Uterus (tissue), 4 donors: ENCODE measurements around the gene EIF2S3. TPM values are rescaled to one million over a fixed set of nuclear protein-coding genes. Genes with fewer than 3 reads are reported as not detected.

Source experiments
- DNase-seq, 2 donors: peaks; one replicate each; pipeline ENCODE4 v3.0.0-alpha.2; 2019 to 2020
- H3K27ac ChIP-seq, 2 donors: fragments of 200-600 bp; sonication (generic); 1 replicate in 1 of 2; 2 replicates in 1 of 2; pipeline ENCODE4 v1.5.1; 2016 to 2018
- H3K27me3 ChIP-seq, 2 donors: fragments of 200-600 bp; sonication (generic); one replicate each; pipeline ENCODE4 v1.5.1; 2018 to 2019; ENCODE audit warnings: control low read depth in 1 of 2
- H3K36me3 ChIP-seq, 2 donors: fragments of 200-600 bp; sonication (generic); one replicate each; pipeline ENCODE4 v1.5.1; 2019; ENCODE audit warnings: control low read depth in 1 of 2
- H3K4me1 ChIP-seq, 2 donors: fragments of 200-600 bp; sonication (generic); one replicate each; pipeline ENCODE4 v1.5.1; 2018 to 2019; ENCODE audit warnings: control low read depth in 1 of 2
- H3K4me3 ChIP-seq, 2 donors: fragments of 200-600 bp; sonication (generic); 1 replicate in 1 of 2; 2 replicates in 1 of 2; pipeline ENCODE4 v1.5.1; 2018 to 2019; ENCODE audit warnings: mild to moderate bottlenecking in 1 of 2
- H3K9me3 ChIP-seq, 2 donors: fragments of 200-600 bp; sonication (generic); one replicate each; pipeline ENCODE4 v1.5.1; 2019; ENCODE audit warnings: control low read depth in 1 of 2
- POLR2A ChIP-seq, 2 donors: fragments of 450-650 bp; IDR thresholded peaks; one replicate each; pipeline ENCODE4 v1.6.1; 2016; ENCODE audit warnings: antibody characterized with exemption in 2 of 2, mild to moderate bottlenecking in 1 of 2, moderate library complexity in 1 of 2
- intact Hi-C: fragments of 100-400 bp; cut with DNase I; formaldehyde crosslinking; loops from one replicate; pipeline ENCODE4 v1.15.1; 2023; ENCODE audit warnings: low total_unique reads
- total RNA-seq, 4 donors: library from RNA; depleted of rRNA in 3 of 4; stranded (reverse); fragments of >200 nt in 3 of 4; gene quantifications; one replicate each; pipeline versions ENCODE4 v1.1.0 to v1.2.4, GENCODE V29; 2014 to 2023
- TF ChIP-seq, protein P1 (sequence below), 4 experiments: fragments of 200-600 bp in 2 of 4; fragments of 450-650 bp in 2 of 4; sonication (generic) in 2 of 4; IDR thresholded peaks; one replicate each; pipeline ENCODE4 v1.5.1; 2016 to 2019; ENCODE audit warnings: antibody characterized with exemption in 4 of 4, mild to moderate bottlenecking in 2 of 4, moderate library complexity in 1 of 4
- donor health status: DM: yes; HTN: yes; CAD: no.

The EIF2S3 gene
- total RNA-seq, 4 donors from 2014 or later = 86.8 to 374 (median 152) TPM

DNA sequence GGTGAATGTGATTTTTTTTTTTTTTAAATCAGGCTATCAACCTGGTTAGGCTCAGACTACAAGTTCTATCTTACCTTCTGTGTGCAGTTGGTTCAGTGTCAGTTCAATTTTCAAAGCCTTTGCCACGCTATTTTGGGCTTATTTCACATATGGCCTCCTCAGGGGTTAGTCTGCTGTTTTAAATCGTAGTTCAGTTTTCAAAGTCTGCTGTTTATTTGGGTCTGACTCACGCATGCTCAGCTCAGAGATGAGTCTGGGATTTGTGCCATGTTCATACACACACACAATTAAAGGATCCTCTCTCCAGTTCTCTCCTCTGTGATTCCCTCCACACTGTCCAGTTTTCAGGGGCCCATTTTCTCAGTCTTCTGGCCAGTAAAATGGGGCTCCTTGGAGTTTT, 62.5 kb downstream of the EIF2S3 start:
- TF ChIP-seq, protein P1, sequence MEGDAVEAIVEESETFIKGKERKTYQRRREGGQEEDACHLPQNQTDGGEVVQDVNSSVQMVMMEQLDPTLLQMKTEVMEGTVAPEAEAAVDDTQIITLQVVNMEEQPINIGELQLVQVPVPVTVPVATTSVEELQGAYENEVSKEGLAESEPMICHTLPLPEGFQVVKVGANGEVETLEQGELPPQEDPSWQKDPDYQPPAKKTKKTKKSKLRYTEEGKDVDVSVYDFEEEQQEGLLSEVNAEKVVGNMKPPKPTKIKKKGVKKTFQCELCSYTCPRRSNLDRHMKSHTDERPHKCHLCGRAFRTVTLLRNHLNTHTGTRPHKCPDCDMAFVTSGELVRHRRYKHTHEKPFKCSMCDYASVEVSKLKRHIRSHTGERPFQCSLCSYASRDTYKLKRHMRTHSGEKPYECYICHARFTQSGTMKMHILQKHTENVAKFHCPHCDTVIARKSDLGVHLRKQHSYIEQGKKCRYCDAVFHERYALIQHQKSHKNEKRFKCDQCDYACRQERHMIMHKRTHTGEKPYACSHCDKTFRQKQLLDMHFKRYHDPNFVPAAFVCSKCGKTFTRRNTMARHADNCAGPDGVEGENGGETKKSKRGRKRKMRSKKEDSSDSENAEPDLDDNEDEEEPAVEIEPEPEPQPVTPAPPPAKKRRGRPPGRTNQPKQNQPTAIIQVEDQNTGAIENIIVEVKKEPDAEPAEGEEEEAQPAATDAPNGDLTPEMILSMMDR (IDR thresholded peaks at IDR 0.05) = no peak
- no peak for TF ChIP-seq POLR2A (IDR thresholded peaks at IDR 0.05)
- Histone ChIP-seq H3K27ac (peak overlapping the region; percentile 53 to 68), H3K4me3 (no peak overlapping the region)

DNA sequence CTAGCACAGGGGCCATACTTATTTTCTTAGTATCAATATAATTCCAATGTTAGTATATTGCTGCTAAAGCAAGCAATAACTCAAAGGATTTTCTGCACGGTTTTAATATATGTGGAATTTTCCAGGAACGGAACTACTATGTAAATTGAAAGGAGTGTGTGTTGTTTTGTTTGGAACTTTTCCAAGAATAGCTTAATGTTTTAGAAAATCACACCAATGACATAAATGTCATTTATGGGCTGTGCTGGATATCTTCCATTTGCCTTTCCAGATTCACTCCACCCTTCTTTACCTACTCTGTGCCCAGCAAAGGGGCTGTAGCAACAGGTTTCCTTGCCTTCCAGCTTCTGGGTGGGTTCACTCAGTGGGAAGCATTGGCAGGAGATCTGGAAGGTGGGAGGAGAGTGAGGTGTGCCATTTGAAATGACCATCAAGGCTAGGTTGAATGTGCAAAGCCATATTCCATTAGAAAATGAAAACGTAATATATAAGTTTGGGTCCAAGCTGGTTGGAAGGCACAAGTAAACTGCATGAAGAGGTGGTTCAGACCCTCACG, 69.6 kb downstream of the EIF2S3 start:
- Histone ChIP-seq H3K4me3 (no peak overlapping the region), H3K27ac (no peak overlapping the region), H3K4me1 (no peaks in the 10 kb centered on the region), H3K9me3 (no peaks in the 10 kb centered on the region), H3K36me3 (no peaks in the 10 kb centered on the region), H3K27me3 (no peaks in the 10 kb centered on the region)
- TF ChIP-seq, protein P1 (IDR thresholded peaks at IDR 0.05) = no peak
- no peak for TF ChIP-seq POLR2A (IDR thresholded peaks at IDR 0.05)
- intact Hi-C loops = no loop called here
- no peak for DNase-seq

More for the DNA sequence above, 62.5 kb downstream of the EIF2S3 start:
- H3K27me3 ChIP-seq = no peaks in the 10 kb centered on the region
- H3K4me1 ChIP-seq = no peaks in the 10 kb centered on the region
- no peaks in the 10 kb centered on the region for H3K36me3 ChIP-seq
- DNase-seq = peak; percentile 37 to 44
- intact Hi-C loops = no loop called here
- H3K9me3 ChIP-seq = no peaks in the 10 kb centered on the region

DNA sequence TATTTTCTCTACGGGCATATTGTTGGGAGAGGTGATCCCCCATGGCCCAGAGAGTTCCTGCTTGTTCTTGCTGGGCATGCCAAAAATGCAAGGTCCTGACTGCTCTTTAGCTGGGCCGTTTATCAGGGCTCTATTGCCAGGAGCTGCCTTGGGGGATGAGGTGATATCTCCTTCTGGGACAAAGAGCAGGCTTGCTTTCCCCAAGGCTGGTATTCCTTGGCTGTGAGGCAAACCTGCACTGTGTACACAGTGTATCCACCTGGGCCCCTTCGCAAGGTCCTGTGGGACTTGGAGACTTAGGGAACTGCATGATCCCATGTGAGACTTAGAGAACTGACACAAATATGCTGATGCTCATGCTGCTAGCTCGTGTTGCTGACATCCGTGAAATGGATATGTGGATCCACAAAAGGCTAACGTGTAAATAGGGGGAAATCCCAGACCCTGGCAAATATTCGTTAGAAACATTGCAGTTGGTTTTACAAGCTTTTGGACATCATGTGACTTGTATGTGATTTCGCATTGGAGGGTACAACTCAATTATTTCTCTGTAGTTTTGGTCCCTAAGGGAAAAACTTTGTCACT, 70.4 kb downstream of the EIF2S3 start:
- Histone ChIP-seq H3K4me3 (no peak overlapping the region), H3K27me3 (no peaks in the 10 kb centered on the region), H3K36me3 (no peaks in the 10 kb centered on the region), H3K27ac (no peak overlapping the region), H3K4me1 (no peaks in the 10 kb centered on the region), H3K9me3 (no peaks in the 10 kb centered on the region)
- intact Hi-C loops = no loop called here
- DNase-seq = no peak
- TF ChIP-seq, protein P1 (IDR thresholded peaks at IDR 0.05) = no peak
- no peak for TF ChIP-seq POLR2A (IDR thresholded peaks at IDR 0.05)

Other genes with a start within 250 kb of the EIF2S3 start
- 10 to 100 TPM in 3 of 4 donors, 1 to 10 TPM in 1; 2.0 to 21.9 (median 11.2) TPM for gene APOO, start 147.0 kb upstream of the EIF2S3 start, total RNA-seq
- under 1 TPM in 2 of 4 donors, not detected in 2; 0.14 to 0.29 TPM for gene CXorf58, start 146.9 kb upstream of the EIF2S3 start, total RNA-seq
- 10 to 100 TPM in 3 of 4 donors, 1 to 10 TPM in 1; 8.7 to 47.1 (median 17.7) TPM for gene KLHL15, start 27.8 kb upstream of the EIF2S3 start, total RNA-seq
- gene ZFX, start 94.8 kb downstream of the EIF2S3 start, total RNA-seq = 100 to 1,000 TPM in 3 of 4 donors, 10 to 100 TPM in 1; 60.6 to 211 (median 111) TPM